B cell (primary cell): Measurements from ENCODE around the gene GRK3.

ENCODE experiments used
- CTCF ChIP-seq: fragments of 200-600 bp; IDR thresholded peaks from one replicate; pipeline ENCODE4 v1.8.0; 2022; ENCODE audit warnings: antibody characterized with exemption, mild to moderate bottlenecking
- EZH2 ChIP-seq: IDR thresholded peaks from 2 replicates; pipeline ENCODE4 v1.6.1; 2012; ENCODE audit warnings: borderline replicate concordance, low read depth, mild to moderate bottlenecking, moderate library complexity, low read length; ENCODE audit not compliant: insufficient read depth, poor library complexity, severe bottlenecking

GRCh38 chr22:25680956-25681355, 116.5 kb downstream of the GRK3 start:
- TF ChIP-seq CTCF (no peak), EZH2 (no peak)
